K562 (cell line): ENCODE measurements around the gene KATNB1. TPM values are rescaled to one million over a fixed set of nuclear protein-coding genes. Genes with fewer than 3 reads are reported as not detected.
A peak's percentile ranks its signal among the peaks of the same experiment; 100 is the strongest.

Experiments
- ARHGAP35 ChIP-seq: fragments of 450-650 bp; IDR thresholded peaks from 2 replicates; pipeline ENCODE4 v1.6.1; 2018; ENCODE audit not compliant: partially characterized antibody
- ATF1 ChIP-seq, 2 experiments: fragments of 450-650 bp in 1 of 2; IDR thresholded peaks; 2 replicates each; pipeline ENCODE4 v1.6.1; 2016; ENCODE audit warnings: missing compliant biosample characterization in 1 of 2, missing genetic modification characterization in 1 of 2
- ATF4 ChIP-seq: fragments of 450-650 bp; formaldehyde crosslinking; IDR thresholded peaks from 2 replicates; pipeline ENCODE4 v1.4.0; 2022; ENCODE audit warnings: mild to moderate bottlenecking, moderate library complexity
- CREB5 ChIP-seq: fragments of 250-450 bp; sonication (Bioruptor Pico); IDR thresholded peaks from 2 replicates; pipeline ENCODE4 v1.5.0; 2020; ENCODE audit warnings: mild to moderate bottlenecking
- FOXP4 ChIP-seq: sonication (generic); formaldehyde crosslinking; IDR thresholded peaks from 2 replicates; pipeline ENCODE4 v1.8.0; 2022; ENCODE audit warnings: mild to moderate bottlenecking, missing genetic modification reagents, borderline replicate concordance
- HMBOX1 ChIP-seq: sonication (generic); IDR thresholded peaks from 2 replicates; pipeline ENCODE4 v1.6.1; 2016
- IRF9 ChIP-seq: fragments of 450-650 bp; IDR thresholded peaks from 2 replicates; pipeline ENCODE4 v1.6.1; 2016; ENCODE audit warnings: missing biosample characterization, missing genetic modification characterization
- MED1 ChIP-seq: sonication (generic); formaldehyde crosslinking; IDR thresholded peaks from 2 replicates; pipeline ENCODE4 v1.8.1; 2023; ENCODE audit warnings: missing genetic modification reagents, borderline replicate concordance
- NFIC ChIP-seq: fragments of 450-650 bp; IDR thresholded peaks from 2 replicates; pipeline ENCODE4 v1.6.1; 2017; ENCODE audit warnings: mild to moderate bottlenecking, inconsistent platforms
- PBX2 ChIP-seq, 2 experiments: IDR thresholded peaks in 1 of 2; conservative IDR thresholded peaks in 1 of 2; 2 replicates each; pipeline ENCODE4 v1.6.1; 2016; ENCODE audit warnings: low read depth in 2 of 2, mild to moderate bottlenecking in 1 of 2, missing compliant biosample characterization in 1 of 2, missing genetic modification characterization in 1 of 2, moderate library complexity in 1 of 2
- PCBP1 ChIP-seq: fragments of 200-400 bp; formaldehyde crosslinking; IDR thresholded peaks from 2 replicates; pipeline ENCODE4 v1.6.1; 2018; ENCODE audit warnings: mild to moderate bottlenecking, low read depth, low read length; ENCODE audit not compliant: poor library complexity, severe bottlenecking
- SMAD4 ChIP-seq: fragments of 250-450 bp; sonication (Bioruptor Pico); conservative IDR thresholded peaks from 2 replicates; pipeline ENCODE4 v1.8.0; 2021; ENCODE audit warnings: inconsistent platforms, mild to moderate bottlenecking, moderate library complexity
- ZBTB33 ChIP-seq: sonication (generic); formaldehyde crosslinking; IDR thresholded peaks from 2 replicates; pipeline ENCODE4 v1.8.1; 2023; ENCODE audit warnings: mild to moderate bottlenecking, missing genetic modification reagents
- ZNF431 ChIP-seq: sonication (generic); formaldehyde crosslinking; IDR thresholded peaks from 2 replicates; pipeline ENCODE4 v1.8.0; 2022; ENCODE audit warnings: mild to moderate bottlenecking, missing genetic modification reagents
- ZNF668 ChIP-seq: fragments of 250-450 bp; sonication (Bioruptor Pico); IDR thresholded peaks from 2 replicates; pipeline ENCODE4 v1.8.0; 2022; ENCODE audit warnings: mild to moderate bottlenecking, inconsistent platforms
- polyA plus RNA-seq, 8 experiments: library from polyadenylated mRNA; depleted of rRNA in 4 of 8; stranded (reverse) in 5 of 8; unstranded in 3 of 8; fragments of >200 nt; fragmentation: Nextera tagmentation in 2 of 8; fragmentation: Illumina TruSeq in 1 of 8; extraction: Ambion mirVana in 2 of 8; extraction: Trizol in 1 of 8; gene quantifications; 2 replicates each; pipeline versions ENCODE4 v1.2.1 to v1.2.3, GENCODE V29; 2011 to 2014; ENCODE audit warnings: inconsistent platforms in 1 of 8, missing spikeins in 1 of 8
- total RNA-seq, 7 experiments: library from RNA; depleted of rRNA in 6 of 7; stranded (reverse); fragments of >200 nt in 6 of 7; fragmentation: Illumina TruSeq in 2 of 7; extraction: Trizol in 2 of 7; gene quantifications; 2 replicates each; pipeline versions ENCODE4 v1.2.1 to v1.2.3, GENCODE V29; 2011 to 2021; ENCODE audit warnings: low replicate concordance in 1 of 7

Gene KATNB1
- total and polyA plus RNA-seq, 9 of the 15 experiments (the other 6 are each of a cell fraction or from before 2014, with no cell fraction given): 1.2 to 52.6 (median 21.9) TPM

GRCh38 chr16:57701759-57702371, 33.7 kb upstream of the KATNB1 start (continued):
- TF ChIP-seq PBX2 (CRISPR knock-in tag; IDR thresholded peaks at IDR 0.05; ENCODE audit: low read depth) (no peak), PBX2 (tag; conservative IDR thresholded peaks at IDR 0.05; ENCODE audit: low read depth) (peak; percentile 78), PCBP1 (no peak), ATF1 (CRISPR knock-in tag; IDR thresholded peaks at IDR 0.05) (no peak), ATF1 (tag; IDR thresholded peaks at IDR 0.05) (peak; percentile 26; the same call in 1 of the 2 replicates), IRF9 (no peak), ATF4 (CRISPR knock-in tag) (no peak), ZNF668 (CRISPR knock-in tag) (no peak), CREB5 (no peak), FOXP4 (CRISPR knock-in tag) (no peak), SMAD4 (CRISPR knock-in tag) (no peak), NFIC (peak; percentile 41), ZBTB33 (CRISPR knock-in tag) (peak; percentile 57; the same call in 1 of the 2 replicates), MED1 (CRISPR knock-in tag) (no peak), ARHGAP35 (no peak), HMBOX1 (no peak), ZNF431 (no peak)
